Activated CD8-positive, alpha-beta memory T cell treated with anti-CD3 and anti-CD28 coated beads for 48 hours (primary cell): ENCODE measurements around the gene GLS.
"Not testable (repeated sequence)": the region's sequence is repeated elsewhere in the genome, so short reads cannot be mapped to it uniquely, and the experiment has no call there.

Source experiments
- DNase-seq, 3 experiments: peaks; one replicate each; pipeline ENCODE4 v3.0.0-alpha.2; 2020; ENCODE audit warnings: low read depth in 2 of 3, low spot score in 2 of 3

The GLS gene

DNA sequence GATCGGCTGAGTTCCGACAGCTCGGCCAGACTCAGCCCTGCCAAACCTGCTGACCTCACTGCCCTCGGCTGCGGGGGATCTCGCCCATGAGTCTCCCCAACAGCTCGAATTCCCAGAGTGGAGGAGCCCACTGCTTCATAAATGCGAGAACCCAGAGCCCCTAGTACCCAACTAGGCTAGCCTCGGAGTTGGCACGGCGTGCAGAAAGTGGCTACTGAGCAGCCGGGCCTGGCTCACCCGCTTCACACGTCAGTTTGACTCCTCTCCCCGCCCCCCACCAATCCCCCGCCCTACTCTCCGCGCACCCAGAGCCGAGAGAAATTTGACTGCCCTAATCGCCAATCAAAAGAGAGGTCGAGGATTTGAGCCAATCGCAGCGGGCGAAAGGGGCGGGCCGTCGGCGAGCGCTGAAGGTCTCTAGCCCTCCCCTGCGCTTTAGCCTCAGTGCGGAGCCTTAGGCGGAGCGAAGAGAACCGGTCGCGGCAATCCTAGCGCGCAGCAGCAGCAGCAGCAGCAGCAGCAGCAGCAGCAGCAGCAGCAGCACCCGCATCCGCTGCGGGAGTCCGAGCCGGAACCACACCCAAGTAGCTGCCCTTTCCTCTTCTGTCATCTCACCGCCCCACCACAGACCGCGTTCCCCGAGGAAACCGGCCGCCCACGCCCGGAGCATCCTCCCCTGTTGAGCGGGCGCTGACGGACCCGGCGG is at the start of gene GLS:
GLS (plus strand) TSS at position 444 of the 706 bp plus-strand sequence. CDS start 264 bp downstream, outside the sequence.
- peak; percentile 78 to 88 (median 81) for DNase-seq

DNA sequence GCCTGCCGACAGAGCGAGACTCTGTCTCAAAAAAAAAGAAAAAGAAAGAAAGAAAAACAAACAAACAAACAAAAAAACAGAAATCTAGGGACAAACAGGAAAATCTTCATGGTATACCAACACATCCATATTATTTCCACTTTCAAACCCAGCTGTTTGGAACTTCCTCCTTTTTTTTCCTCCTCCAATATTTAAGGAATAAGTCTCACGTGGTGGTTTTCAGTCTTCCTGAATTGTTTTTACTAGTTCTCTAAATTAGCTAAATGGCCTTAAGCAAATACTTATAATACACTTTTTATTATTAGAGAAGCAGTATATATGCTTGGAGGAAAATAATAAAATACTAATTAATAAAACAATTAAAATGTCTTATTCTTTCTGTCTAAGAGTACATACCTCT is 48.7 kb upstream of the GLS start:
- DNase-seq, result no peak

DNA sequence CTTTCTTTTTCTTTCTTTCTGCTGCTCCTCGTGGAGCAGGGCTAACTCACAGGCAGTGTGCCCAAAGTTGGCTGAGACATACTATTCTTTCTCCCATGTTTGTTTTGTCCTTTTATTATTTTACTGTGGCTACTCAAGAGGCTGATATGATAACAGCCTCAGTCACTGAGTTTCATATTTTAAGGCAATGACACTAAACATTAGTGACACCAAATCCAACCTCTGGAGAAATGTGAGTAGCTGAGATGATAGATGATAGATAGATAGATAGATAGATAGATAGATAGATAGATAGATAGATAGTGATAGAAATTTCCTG is 45.8 kb upstream of the GLS start:
- no peak for DNase-seq

DNA sequence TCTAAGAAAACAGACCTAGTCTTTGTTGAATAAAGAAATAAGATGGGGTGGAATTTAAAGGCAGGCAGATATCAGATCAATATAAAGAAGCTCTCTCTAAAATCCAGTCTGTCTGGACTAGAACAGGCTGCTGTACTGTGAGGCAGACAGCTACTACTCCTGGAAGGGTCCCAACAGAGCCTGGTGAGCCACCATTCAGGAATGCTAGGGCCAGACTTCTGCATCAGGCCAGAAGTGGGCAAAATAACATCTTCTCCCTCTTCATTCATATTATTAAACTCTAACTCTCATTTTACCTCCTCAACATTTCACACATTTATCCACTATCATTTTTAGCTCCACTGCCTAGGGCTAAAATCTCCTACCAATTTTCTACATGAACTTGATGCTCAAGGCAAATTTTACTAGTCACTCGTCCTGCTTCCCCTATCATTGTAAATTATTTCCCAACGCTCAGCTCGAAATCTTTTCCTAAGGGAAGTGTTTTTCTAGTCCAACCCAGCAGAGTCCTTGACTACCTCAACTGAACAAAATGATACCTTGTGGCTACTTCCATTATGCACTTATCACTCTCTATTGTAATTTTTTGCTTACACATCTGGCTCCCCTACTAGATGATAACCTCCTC is 45.2 kb upstream of the GLS start:
- no peak for DNase-seq

DNA sequence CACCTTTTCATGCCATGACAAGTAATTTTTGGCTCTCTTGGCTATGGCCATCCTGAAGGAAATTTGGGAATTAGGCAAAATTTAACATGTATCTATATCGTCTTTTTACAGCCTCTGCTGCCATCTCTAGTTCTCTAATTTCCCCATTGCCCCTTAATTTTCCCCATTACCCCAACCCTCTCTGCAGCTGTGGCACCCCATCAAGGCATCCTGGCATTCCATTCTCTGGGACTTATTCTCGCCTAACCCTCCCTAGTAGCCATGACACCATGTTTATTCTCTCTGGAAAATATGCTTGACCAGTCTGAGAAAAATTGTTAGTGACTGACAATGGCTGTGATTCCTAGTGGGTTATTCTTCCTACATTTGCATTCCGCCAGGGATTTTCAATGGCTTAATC is 43.9 kb upstream of the GLS start:
- no peak for DNase-seq

DNA sequence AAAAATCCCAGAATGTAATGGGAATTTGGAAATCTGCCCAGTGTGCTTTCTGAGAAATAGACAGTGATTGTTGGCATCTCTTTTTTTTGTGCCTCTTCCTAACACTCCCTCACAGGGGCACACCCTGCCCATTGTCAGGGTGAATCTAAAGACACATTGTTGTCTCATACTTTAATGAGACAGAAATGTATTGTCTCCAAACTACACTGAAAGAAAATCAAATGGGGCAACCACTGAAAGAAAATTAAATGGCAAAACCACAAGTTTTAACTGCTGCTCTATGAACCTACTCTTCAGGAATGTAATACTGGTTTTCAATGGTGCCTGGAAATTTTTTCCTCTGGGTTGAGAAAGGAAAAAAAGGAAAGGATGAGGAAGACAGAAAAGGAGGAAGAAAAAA is 43.2 kb upstream of the GLS start:
- no peak for DNase-seq

DNA sequence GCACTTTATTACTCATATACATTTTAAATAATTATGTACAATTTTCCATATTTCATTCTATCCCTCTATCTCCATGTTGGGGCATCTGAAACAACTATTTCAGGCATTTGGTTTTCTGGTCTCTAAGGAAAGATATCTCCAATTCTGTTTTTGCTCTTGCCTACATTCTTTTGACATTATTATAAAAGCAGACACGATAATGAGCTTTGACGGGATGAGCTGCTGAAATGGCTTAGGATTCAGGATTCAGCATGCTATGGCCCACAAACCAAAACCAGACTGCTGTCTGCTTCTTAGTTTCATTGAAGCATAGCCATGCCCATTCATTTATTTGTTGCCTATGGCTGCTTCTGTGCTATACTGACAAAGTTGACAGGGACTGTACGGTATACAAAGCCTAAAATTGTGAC is 42.7 kb upstream of the GLS start:
- DNase-seq, result no peak

DNA sequence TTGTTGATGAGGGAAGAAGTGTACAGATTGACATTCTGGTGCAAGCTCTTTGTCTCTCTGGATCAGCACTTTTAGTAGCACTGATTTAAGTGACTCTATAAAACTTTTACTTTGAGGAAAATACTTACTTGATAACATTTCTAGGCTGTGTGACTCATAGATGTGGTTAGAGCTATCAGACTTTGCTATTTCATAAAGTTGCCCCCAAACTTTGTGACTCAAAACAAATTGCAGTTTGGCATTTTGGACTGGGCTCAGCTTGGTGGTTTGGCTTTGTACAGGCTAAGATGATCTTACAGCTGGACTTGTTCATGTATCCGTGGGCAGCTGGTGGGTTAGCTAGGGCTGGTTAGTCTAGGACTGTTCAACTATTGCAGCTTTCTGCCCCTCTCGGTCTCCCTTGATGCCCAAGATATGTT is 42.1 kb upstream of the GLS start:
- DNase-seq, result no peak

DNA sequence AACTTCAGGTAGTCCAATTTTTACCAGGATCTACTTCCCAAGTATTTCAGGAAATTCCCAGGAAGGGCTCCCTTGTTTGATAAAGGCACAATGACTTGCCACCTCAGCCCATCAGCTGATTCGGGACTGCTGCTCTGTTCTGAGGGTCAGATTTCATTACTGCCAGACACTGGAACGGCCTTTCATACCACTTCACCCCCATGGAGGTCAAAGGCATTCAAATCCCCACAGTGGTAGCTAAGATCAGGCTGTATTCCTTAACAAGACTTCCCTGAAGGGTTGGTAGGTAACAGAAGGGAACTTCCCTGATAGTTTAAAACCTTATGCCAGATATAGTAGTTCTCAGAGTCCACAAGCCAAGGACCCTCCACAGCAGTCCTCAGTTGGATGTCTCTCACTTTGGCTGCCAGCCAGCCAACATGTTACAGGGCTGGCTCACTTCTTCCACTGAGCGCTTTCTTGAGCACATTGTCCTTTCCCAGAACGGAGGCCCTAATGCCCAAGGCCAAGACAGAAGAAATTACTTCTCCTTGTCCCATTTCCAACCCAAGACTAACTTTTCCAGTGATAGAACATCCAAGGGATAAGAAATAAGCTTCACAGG is 40.0 kb upstream of the GLS start:
- no peak for DNase-seq

DNA sequence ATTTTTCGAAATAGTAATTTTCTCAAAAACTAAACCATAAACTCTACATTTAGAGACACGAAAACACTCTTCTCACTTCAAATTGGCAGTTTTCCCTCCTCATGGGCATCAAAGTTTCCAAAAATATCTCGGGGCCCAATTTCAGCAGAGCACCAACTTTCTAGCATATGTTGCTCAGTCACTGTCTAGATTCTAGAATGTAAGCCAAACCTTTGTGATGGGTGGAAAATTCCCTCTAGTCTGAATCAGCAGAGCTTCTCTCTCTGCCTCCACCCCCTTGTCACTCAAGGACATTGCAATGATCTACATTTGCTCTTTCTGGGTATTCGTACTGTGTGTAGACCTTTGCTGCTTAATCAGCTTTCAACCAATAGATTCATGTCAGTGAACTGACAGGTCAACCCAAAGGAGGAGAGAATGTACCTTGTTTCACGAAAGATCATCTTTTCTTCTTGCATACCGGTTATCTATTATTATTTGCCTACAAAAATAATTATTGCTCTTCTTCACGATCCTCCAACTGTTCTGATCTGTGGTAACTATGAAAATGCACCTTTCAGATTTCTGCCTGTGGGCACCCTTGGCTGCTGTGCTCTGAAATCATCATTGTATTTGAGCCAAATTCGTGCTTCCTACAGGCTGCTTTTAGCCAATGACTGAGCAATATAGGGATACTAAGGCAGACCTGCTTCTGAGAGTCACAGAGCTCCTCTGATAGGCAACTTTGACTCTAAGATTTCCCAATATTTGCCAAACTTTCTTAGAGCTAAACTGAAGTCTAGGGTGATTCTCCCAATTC is 38.7 kb upstream of the GLS start:
- no peak for DNase-seq

DNA sequence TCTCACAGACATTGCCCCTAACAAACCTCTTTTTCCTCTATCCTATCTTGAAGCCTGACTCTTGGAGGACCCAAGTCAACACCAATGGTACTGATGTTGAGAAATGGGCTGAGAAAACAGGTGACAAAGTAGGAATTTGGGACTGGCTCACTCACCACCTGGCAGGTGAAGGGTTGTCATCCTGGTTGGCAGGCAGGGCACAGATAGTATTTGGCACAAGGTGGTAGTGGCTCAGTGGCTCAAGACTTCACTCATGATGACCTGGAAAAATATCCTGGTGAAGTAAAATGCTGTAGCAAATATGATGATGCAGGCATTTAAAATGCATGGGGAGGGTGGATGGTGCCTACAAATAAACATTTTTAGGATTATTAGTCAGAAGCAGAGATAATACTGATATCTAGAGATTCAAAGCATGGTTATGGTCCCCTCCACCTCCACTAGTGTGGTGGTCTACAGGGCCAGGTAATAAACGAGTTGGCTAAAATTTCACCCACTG is 38.0 kb upstream of the GLS start:
- no peak for DNase-seq

DNA sequence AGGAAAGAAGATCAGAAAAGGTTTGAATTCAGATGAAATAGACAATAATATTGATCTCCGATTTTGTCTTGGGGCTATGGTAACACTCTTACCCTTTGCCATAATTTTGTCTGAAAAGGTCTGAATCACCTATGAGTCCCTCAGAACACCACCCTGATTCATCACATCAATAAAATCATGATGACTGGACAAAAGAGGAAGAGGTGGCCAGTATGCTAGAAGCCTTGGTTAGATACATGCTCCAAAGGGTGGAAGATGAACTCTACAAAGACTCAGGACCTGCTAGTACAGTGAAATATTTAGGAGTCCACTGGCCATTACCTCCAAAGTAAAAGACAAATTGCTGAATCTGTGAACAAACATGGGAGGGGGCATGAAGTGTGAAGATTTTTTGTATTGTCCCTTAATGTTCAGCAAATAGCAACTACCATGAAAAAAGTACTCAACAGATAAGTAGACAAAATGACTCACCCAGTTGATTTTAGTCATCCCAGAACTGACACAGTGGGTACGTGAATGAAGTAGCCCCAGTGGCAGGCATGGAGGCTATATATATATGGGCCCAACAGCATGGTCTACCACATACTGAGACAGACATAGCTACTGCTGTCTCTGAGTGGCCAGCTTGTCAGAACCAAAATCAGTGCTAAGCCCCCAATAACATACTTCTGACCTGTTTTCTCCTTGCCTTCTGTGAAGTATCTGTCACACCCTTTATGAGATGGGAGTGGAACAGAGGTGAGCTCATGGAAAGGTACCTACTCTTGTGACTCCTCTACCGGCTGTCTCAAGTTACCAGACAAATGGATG is 36.5 kb upstream of the GLS start:
- DNase-seq, result peak; percentile 26 to 44 (median 34)

DNA sequence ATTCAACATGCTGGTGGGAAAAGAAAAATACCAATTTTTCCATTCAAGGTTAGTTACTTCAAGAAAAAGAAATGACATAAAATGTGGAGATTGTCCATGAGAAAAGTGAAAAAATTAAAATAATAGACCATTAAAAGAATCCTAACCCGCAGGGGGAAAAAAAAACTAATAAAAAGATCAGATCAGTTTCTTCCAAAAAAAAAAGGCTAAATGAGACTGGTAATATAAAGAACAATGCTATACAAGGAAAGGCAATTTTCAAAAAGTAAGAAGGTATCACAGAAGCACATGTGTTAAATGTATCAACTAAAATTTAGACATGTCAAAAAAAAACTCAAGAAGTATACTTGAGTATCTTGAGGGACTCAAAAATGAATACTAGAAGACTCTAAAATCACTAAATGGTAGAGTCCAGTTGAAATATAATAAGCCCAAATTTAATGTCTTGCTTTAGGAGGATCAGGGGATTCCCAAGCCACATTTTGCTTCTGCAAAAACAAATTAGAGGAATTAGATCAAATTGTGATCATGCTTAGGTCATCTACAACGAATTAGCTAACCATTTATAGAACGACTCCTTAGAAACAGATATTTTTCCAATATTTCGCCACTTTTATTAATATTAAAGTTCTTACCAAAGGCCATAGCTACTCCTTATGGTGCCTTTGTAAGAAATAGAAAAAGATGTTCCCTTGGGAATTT is 35.8 kb upstream of the GLS start:
- DNase-seq, result no peak

DNA sequence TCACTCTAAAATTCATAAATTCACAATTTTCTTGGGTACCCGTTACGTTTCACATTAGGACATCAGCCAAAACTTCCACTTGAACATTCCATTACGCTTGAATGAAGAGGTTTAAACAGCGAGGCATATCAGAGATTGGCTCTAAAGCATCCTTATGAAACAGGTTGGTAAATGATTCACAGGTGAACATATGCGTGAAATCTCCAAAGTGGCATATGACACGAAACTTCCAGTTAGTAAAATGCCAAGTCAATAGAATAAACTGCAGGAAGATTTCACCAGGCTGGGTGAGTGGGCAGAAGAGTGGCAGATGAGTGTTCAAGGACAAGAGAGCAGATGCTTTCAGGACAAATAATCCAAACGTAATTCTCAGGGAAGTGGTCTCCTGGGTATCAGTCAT is 33.9 kb upstream of the GLS start:
- no peak for DNase-seq

DNA sequence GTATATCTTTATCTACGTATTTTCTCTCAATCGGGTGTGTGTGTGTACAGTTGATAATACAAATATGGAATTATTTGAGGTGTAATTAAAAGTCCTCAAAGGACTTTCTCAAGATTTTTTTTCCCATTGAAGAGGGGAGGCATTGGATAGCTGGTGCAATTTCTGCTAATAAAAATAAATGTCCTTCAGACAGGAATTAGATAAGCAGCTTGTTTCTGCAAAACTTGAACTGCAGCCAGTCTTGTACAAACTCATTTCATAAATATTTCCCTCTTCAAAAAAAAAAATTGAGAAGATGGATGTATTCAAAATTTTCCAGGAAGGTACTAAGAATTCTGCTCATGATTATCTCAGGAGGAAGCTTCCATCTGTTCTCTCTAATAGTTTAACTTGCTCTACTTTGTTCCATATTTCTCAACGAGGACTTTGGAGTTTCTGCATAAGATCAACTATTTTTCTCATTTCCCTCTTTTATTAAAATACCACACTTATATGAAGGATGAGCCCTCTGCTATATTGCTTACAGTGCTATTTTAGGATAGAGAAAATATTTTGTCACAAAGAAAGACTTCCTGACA is 33.0 kb upstream of the GLS start:
- DNase-seq, result no peak

DNA sequence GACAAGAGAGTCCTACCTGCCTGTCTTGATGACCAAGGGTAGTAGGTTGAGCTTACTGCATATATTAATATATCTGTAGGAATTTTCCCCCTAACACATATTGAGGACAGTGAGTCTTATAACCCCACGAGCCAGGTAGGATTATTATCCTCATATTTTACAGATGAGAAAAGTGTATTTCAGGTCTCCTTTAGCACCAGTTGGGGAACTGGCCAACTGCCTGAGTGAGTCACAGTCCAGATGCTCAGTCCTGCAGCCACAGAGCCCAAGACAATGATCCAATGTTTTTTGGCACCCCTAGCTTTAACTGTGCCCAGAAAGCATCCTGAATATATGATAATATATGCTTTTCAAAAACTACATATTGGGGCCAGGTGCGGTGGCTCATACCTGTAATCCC is 30.8 kb upstream of the GLS start:
- DNase-seq, result no peak

DNA sequence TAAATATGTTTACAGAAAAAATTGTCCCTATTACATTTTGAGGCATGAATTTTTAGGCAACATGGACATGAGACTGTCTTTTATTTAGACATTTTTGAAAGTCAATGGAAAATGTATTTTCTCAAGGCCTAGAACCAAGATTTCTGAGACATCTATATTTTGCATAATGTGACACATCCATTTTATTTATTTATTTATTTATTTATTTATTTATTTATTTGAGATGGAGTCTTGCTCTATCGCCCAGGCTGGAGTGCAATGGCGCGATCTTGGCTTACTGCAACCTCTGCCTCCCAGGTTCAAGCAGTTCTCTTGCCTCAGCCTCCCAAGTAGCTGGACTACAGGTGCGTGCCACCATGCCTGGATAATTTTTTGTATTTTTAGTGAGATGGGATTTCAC is 27.6 kb upstream of the GLS start:
- not testable (repeated sequence) for DNase-seq

DNA sequence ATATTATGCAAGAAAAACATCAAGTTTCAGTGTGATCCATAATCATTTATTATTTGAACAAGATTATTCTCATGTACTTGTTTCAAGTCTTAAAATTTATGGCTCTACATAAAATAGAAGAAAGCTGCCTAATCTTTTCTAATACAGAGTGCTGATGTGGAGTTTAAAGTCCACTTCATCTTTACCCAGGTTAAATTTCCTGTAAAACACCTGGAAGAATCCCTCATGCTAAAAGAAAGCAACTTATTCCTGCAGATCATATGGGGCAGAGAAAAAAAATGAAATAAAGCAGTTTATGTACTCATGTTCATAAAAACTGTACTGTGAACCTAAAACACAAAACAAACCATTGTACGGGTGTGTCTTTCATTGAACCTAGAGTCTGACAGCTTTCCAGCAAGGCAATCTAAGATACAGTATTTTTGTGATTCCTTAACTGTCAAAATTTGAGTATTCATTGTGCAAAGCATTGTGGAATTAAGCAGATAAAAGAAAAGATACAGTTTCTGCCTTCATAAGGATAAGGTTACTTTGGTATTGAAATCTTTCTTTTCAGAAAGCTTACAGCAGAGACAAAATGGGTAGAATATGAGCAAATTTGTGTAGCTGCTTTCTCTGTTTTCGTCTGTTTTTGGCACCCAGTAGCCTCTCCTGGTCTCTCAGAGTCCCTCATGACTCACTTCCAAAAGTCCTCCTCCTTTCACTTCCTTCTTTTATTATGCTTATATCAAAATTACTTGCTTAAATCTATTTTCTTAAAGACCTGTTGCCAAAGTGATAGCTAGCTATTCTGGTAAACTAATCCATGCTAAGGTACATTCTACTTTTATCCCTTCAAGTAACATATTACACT is 26.9 kb upstream of the GLS start:
- no peak for DNase-seq

DNA sequence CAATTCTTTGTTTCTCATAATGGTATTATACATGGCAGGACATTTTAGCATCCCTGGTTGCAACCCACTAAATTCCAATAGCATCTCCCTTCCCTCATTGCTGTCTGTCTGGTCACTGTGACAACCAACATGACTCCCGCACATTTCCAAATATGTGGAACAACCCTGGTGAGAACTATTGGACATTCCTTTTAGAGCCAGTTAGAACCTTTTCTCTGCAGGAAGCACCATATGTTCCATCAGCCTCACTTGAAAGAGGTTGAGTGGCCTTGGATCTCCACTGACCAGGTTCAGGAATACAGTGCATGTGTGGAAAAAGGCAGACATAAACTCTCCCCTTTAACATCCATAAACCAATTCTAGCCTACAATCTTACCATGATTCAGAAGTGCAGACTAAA is 25.9 kb upstream of the GLS start:
- no peak for DNase-seq
